Right lobe of liver (tissue), 6 donors: ENCODE data around the gene BABAM1. TPM values are rescaled to one million over a fixed set of nuclear protein-coding genes. Genes with fewer than 3 reads are reported as not detected.
"Not testable (repeated sequence)": the region's sequence is repeated elsewhere in the genome, so short reads cannot be mapped to it uniquely, and the experiment has no call there.

Source experiments
- ATAC-seq, 4 donors: fragments of 200-7000 bp; cut with Tn5 transposase; one replicate each; pipeline ENCODE4 v1.9.1; 2020; ENCODE audit warnings: mild to moderate bottlenecking in 4 of 4, moderate library complexity in 4 of 4
- DNase-seq, 3 donors: peaks; one replicate each; pipeline ENCODE4 v3.0.0-alpha.2; 2020
- H3K27ac ChIP-seq, 3 donors: fragments of 200-600 bp; one replicate each; pipeline ENCODE4 v1.8.0; 2022
- H3K27me3 ChIP-seq, 2 donors: fragments of 200-600 bp; one replicate each; pipeline ENCODE4 v1.8.0; 2022
- H3K36me3 ChIP-seq, 4 donors: fragments of 200-600 bp; sonication (generic) in 1 of 4; one replicate each; pipeline versions ENCODE4 v1.5.1 to v1.8.0; 2017 to 2022; ENCODE audit warnings: control low read depth in 1 of 4
- H3K4me1 ChIP-seq, 4 donors: fragments of 200-600 bp; sonication (generic) in 1 of 4; one replicate each; pipeline versions ENCODE4 v1.5.1 to v1.8.0; 2017 to 2022; ENCODE audit warnings: control low read depth in 1 of 4
- H3K4me3 ChIP-seq, 3 donors: fragments of 200-600 bp; one replicate each; pipeline ENCODE4 v1.8.0; 2022
- H3K9me3 ChIP-seq, 4 donors: fragments of 200-600 bp; sonication (generic) in 1 of 4; one replicate each; pipeline versions ENCODE4 v1.5.1 to v1.8.0; 2017 to 2022; ENCODE audit warnings: control low read depth in 1 of 4
- POLR2A ChIP-seq: fragments of 450-650 bp; IDR thresholded peaks from one replicate; pipeline ENCODE4 v1.6.1; 2017; ENCODE audit warnings: antibody characterized with exemption, mild to moderate bottlenecking
- WGBS: methylation state at CpG from one replicate; pipeline ENCODE4 v1.1.6; 2018; ENCODE audit warnings: low coverage, low lambda C conversion rate; ENCODE audit not compliant: insufficient coverage; ENCODE audit errors: missing lambda C conversion rate; 5-methylcytosine and 5-hydroxymethylcytosine counted together
- intact Hi-C, 2 donors: fragments of 100-400 bp; cut with DNase I; formaldehyde crosslinking; loops; one replicate each; pipeline versions ENCODE4 v1.11.2 to v1.14.1; 2022
- total RNA-seq, 6 experiments: library from RNA; depleted of rRNA in 2 of 6; stranded (reverse); fragments of >200 nt in 2 of 6; fragmentation: NEBNext Ultra II Directional in 3 of 6; extraction: Animal tissue kit (Norgen Biotek cat#: 25700) in 3 of 6; gene quantifications; one replicate each; pipeline versions ENCODE4 v1.1.0 to v1.2.4, GENCODE V29; 2016 to 2023
- TF ChIP-seq, protein P1 (sequence below), 4 donors: fragments of 200-600 bp in 3 of 4; fragments of 450-650 bp in 1 of 4; IDR thresholded peaks; one replicate each; pipeline versions ENCODE4 v1.5.1 to v1.8.0; 2016 to 2022; ENCODE audit warnings: antibody characterized with exemption in 4 of 4, mild to moderate bottlenecking in 2 of 4
- donor health status: DM: no; HTN: yes; CAD: no.
- donor health status: DM: no; HTN: no; CAD: no.
- donor health status: DM: no; HTN: no; CAD: no.
- donor health status: DM: no; HTN: yes; CAD: no.
- donor health status: DM: no; HTN: yes; CAD: no.

BABAM1 gene
- total RNA-seq, 6 experiments from 2014 or later = 29.2 to 51.3 (median 37.9) TPM

DNA sequence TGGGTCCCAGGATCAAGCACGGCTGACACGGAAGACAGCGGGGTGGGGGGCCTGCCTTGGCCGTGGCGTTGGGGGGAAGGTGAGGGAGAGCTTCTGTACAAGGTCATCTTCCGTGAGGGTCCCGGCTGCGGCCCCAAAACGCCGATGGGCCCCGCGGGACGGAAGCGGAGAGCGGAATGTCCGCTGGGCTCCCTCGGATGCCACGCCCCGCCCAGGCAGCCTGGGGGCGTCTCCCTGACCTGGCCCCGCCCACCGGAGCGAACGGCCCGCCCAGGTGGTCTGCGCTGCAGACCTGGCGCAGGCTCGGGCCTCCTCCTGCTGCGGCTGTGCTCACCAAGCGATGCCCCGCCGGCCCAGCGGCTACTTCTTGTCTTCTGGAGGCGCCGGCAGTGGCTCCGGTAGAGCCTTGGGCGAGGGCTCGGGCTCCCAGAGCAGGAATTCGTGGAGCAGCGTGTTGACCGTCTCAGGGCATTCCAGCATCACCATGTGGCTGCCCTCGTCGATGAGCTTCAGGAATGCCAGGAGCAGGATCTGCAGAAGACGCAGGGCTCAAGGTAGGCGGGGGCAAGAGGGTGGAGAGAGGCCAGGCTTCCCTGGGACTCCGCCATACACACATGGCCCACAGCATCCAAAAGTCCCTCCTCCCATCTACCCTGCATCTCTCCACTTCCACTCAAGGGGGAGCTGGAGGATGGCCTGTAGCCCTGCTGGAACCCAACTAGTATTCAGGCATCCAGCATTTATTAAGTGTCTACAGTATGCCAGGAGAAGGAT is 25.2 kb downstream of the BABAM1 start:
- intact Hi-C loops = no loop called here
- DNase-seq = peak; percentile 61 to 72 (median 64)
- Histone ChIP-seq H3K4me1 (no peaks in the 10 kb centered on the region), H3K36me3 (no peaks in the 10 kb centered on the region), H3K27me3 (no peaks in the 10 kb centered on the region), H3K27ac (no peak overlapping the region), H3K4me3 (peak overlapping the region; percentile 38 to 55 (median 49)), H3K9me3 (no peaks in the 10 kb centered on the region)
- peak; percentile 81 to 92 (median 87) for ATAC-seq
- WGBS = no CpG with 5 or more reads among the region's 46 CpGs
- TF ChIP-seq, protein P1, sequence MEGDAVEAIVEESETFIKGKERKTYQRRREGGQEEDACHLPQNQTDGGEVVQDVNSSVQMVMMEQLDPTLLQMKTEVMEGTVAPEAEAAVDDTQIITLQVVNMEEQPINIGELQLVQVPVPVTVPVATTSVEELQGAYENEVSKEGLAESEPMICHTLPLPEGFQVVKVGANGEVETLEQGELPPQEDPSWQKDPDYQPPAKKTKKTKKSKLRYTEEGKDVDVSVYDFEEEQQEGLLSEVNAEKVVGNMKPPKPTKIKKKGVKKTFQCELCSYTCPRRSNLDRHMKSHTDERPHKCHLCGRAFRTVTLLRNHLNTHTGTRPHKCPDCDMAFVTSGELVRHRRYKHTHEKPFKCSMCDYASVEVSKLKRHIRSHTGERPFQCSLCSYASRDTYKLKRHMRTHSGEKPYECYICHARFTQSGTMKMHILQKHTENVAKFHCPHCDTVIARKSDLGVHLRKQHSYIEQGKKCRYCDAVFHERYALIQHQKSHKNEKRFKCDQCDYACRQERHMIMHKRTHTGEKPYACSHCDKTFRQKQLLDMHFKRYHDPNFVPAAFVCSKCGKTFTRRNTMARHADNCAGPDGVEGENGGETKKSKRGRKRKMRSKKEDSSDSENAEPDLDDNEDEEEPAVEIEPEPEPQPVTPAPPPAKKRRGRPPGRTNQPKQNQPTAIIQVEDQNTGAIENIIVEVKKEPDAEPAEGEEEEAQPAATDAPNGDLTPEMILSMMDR (IDR thresholded peaks at IDR 0.05) = peak; percentile 39 to 62 (median 50)
- TF ChIP-seq POLR2A = no peak

- Histone ChIP-seq H3K4me3 (no peak overlapping the region), H3K27ac (no peak overlapping the region), H3K36me3 (no peaks in the 10 kb centered on the region), H3K9me3 (no peaks in the 10 kb centered on the region), H3K27me3 (no peaks in the 10 kb centered on the region), H3K4me1 (no peaks in the 10 kb centered on the region)
- DNase-seq (no peak), ATAC-seq (no peak)
- 87% methylated on average over 11 of the region's 14 CpGs for WGBS
- no peak for TF ChIP-seq POLR2A
- TF ChIP-seq, protein P1 (IDR thresholded peaks at IDR 0.05) = no peak
- intact Hi-C loops = no loop called here
These were observed 26.4 kb downstream of the BABAM1 start for GRCh38 chr19:17293605-17294004.

DNA sequence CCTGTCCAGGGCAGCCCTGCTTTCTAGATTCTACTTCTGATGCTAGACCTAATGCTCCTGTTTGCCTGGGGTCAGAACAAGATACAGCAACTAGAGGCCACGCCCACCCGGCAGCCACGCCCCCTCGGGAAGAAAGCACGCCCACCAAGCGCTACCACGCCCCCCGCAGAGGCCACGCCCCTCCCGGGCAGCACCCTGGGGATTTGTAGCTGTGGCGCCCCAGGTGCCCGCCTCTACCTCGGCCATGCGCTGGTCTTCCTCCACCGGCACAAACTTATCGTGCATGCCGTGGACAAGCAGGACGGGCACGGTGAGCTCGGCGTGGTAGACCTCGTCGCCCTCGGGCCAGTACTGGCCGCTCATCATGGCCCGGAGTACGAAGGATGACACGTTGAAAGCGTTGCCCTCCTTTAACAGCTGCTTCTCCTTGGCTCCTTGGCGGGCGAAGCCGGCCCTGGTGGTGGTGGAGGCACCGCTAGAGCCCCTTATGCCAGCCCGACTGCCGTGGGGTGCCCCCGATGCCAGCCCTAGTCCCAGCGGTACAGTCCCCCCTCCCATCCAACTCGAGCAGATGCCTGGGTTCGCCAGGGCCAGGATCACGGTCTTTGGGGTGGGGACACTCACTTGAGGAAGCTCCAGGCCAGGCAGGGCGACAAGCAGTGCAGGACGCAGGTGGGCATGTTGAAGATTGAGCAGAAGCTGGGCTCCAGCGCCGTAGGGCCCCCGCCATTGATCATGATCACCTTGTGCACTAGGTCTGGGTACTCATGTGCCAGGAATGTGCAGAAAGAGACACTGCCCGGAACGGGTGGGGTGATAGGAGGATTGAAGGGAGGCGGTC is 27.0 kb downstream of the BABAM1 start:
- no peak overlapping the region for H3K4me3 ChIP-seq
- TF ChIP-seq, protein P1 (IDR thresholded peaks at IDR 0.05) = no peak
- no peak for TF ChIP-seq POLR2A
- H3K4me1 ChIP-seq = no peaks in the 10 kb centered on the region
- no peak overlapping the region for H3K27ac ChIP-seq
- no peaks in the 10 kb centered on the region for H3K9me3 ChIP-seq
- DNase-seq (peak in 1 of 3 donors; percentile 57), ATAC-seq (peak in 3 of 4 donors; percentile 16 to 59 (median 29))
- 80% methylated on average over 25 of the region's 48 CpGs for WGBS
- H3K27me3 ChIP-seq = no peaks in the 10 kb centered on the region
- H3K36me3 ChIP-seq = no peaks in the 10 kb centered on the region
- intact Hi-C loops = no loop called here

DNA sequence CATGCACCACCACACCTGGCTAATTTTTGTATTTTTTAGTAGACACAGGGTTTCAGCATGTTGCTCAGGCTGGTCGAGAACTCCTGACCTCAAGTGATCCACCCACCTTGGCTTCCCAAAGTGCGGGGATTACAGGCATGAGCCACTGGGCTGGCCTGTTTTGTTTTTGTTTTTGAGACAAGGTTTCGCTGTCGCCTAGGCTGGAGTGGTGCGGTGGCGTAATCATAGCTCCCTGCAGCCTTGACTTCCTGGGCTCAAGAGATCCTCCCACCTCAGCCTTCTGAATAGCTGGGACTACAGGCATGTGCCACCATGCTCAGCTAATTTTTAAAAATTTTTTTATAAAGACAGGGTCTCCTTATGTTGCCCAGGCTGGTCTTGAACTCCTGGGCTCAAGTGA is 28.3 kb downstream of the BABAM1 start:
- H3K4me3 ChIP-seq, H3K4me1 ChIP-seq, DNase-seq, H3K9me3 ChIP-seq, H3K27ac ChIP-seq, intact Hi-C loops, H3K27me3 ChIP-seq, H3K36me3 ChIP-seq, ATAC-seq: not testable (repeated sequence)
- 95% methylated on average over 3 of the region's 6 CpGs for WGBS

DNA sequence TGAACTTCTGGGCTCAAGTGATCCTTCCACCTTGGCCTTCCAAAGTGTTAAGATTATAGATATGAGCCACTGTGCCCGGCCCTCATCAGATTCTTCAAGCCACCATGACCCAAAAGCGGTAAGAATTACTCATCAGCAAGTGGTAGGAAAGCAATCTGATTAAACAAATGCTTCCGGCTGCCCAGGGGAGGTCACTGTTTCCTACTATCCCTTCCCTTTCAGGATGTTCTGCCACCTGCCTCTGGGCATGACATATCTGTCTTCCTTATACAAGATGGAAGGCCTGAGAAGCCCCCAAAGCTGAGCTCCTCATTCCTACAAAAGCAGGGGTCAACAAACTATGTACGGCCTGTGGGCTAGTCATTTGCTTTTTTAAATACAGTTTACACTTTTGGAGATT is 29.0 kb downstream of the BABAM1 start:
- no peaks in the 10 kb centered on the region for H3K4me1 ChIP-seq
- no peak overlapping the region for H3K27ac ChIP-seq
- H3K27me3 ChIP-seq = no peaks in the 10 kb centered on the region
- ATAC-seq (peak in 1 of 4 donors; percentile 58), DNase-seq (no peak)
- TF ChIP-seq, protein P1 (IDR thresholded peaks at IDR 0.05) = peak in 1 of 4 donors; percentile 10
- no peak for TF ChIP-seq POLR2A
- no peaks in the 10 kb centered on the region for H3K9me3 ChIP-seq
- WGBS = 56% methylated on average over 3 of the region's 4 CpGs
- intact Hi-C loops = no loop called here
- peaks cover 0 to 2% (median 0%) of the 10 kb centered on the region in 4 donors for H3K36me3 ChIP-seq
- H3K4me3 ChIP-seq = no peak overlapping the region
